Uterus (tissue), 4 donors: ENCODE results near the gene MAT1A. TPM values are rescaled to one million over a fixed set of nuclear protein-coding genes. Genes with fewer than 3 reads are reported as not detected.
"Not testable (repeated sequence)": the region's sequence is repeated elsewhere in the genome, so short reads cannot be mapped to it uniquely, and the experiment has no call there.

ENCODE experiments used
- DNase-seq, 2 donors: peaks; one replicate each; pipeline ENCODE4 v3.0.0-alpha.2; 2019 to 2020
- H3K27ac ChIP-seq, 2 donors: fragments of 200-600 bp; sonication (generic); 1 replicate in 1 of 2; 2 replicates in 1 of 2; pipeline ENCODE4 v1.5.1; 2016 to 2018
- H3K27me3 ChIP-seq, 2 donors: fragments of 200-600 bp; sonication (generic); one replicate each; pipeline ENCODE4 v1.5.1; 2018 to 2019; ENCODE audit warnings: control low read depth in 1 of 2
- H3K36me3 ChIP-seq, 2 donors: fragments of 200-600 bp; sonication (generic); one replicate each; pipeline ENCODE4 v1.5.1; 2019; ENCODE audit warnings: control low read depth in 1 of 2
- H3K4me1 ChIP-seq, 2 donors: fragments of 200-600 bp; sonication (generic); one replicate each; pipeline ENCODE4 v1.5.1; 2018 to 2019; ENCODE audit warnings: control low read depth in 1 of 2
- H3K4me3 ChIP-seq, 2 donors: fragments of 200-600 bp; sonication (generic); 1 replicate in 1 of 2; 2 replicates in 1 of 2; pipeline ENCODE4 v1.5.1; 2018 to 2019; ENCODE audit warnings: mild to moderate bottlenecking in 1 of 2
- H3K9me3 ChIP-seq, 2 donors: fragments of 200-600 bp; sonication (generic); one replicate each; pipeline ENCODE4 v1.5.1; 2019; ENCODE audit warnings: control low read depth in 1 of 2
- CTCF ChIP-seq, 4 experiments: fragments of 200-600 bp in 2 of 4; fragments of 450-650 bp in 2 of 4; sonication (generic) in 2 of 4; IDR thresholded peaks; one replicate each; pipeline ENCODE4 v1.5.1; 2016 to 2019; ENCODE audit warnings: antibody characterized with exemption in 4 of 4, mild to moderate bottlenecking in 2 of 4, moderate library complexity in 1 of 4
- POLR2A ChIP-seq, 2 donors: fragments of 450-650 bp; IDR thresholded peaks; one replicate each; pipeline ENCODE4 v1.6.1; 2016; ENCODE audit warnings: antibody characterized with exemption in 2 of 2, mild to moderate bottlenecking in 1 of 2, moderate library complexity in 1 of 2
- intact Hi-C: fragments of 100-400 bp; cut with DNase I; formaldehyde crosslinking; loops from one replicate; pipeline ENCODE4 v1.15.1; 2023; ENCODE audit warnings: low total_unique reads
- total RNA-seq, 4 donors: library from RNA; depleted of rRNA in 3 of 4; stranded (reverse); fragments of >200 nt in 3 of 4; gene quantifications; one replicate each; pipeline versions ENCODE4 v1.1.0 to v1.2.4, GENCODE V29; 2014 to 2023
- donor health status: DM: yes; HTN: yes; CAD: no.

The MAT1A gene
- total RNA-seq, 4 donors from 2014 or later = 0.21 TPM; not detected in 3

- no peak overlapping the region for H3K4me3 ChIP-seq
- H3K27me3 ChIP-seq = no peaks in the 10 kb centered on the region
- DNase-seq = no peak
- intact Hi-C loops = no loop called here
- H3K36me3 ChIP-seq = no peaks in the 10 kb centered on the region
- H3K27ac ChIP-seq = no peak overlapping the region
- no peaks in the 10 kb centered on the region for H3K9me3 ChIP-seq
- TF ChIP-seq POLR2A (IDR thresholded peaks at IDR 0.05) (no peak), CTCF (IDR thresholded peaks at IDR 0.05) (no peak)
- no peaks in the 10 kb centered on the region for H3K4me1 ChIP-seq
These were observed 29.9 kb upstream of the MAT1A start for GRCh38 chr10:80319318-80319717.

GRCh38 chr10:80318742-80319141 is 29.3 kb upstream of the MAT1A start:
- intact Hi-C loops = no loop called here
- H3K36me3 ChIP-seq = no peaks in the 10 kb centered on the region
- H3K4me3 ChIP-seq = no peak overlapping the region
- TF ChIP-seq POLR2A (IDR thresholded peaks at IDR 0.05) = no peak
- TF ChIP-seq CTCF (IDR thresholded peaks at IDR 0.05) = no peak
- H3K27me3 ChIP-seq = no peaks in the 10 kb centered on the region
- DNase-seq = no peak
- no peak overlapping the region for H3K27ac ChIP-seq
- H3K9me3 ChIP-seq = no peaks in the 10 kb centered on the region
- H3K4me1 ChIP-seq = no peaks in the 10 kb centered on the region

- Histone ChIP-seq H3K27me3 (no peaks in the 10 kb centered on the region), H3K36me3 (no peaks in the 10 kb centered on the region), H3K4me3 (no peak overlapping the region), H3K27ac (no peak overlapping the region), H3K9me3 (no peaks in the 10 kb centered on the region), H3K4me1 (no peaks in the 10 kb centered on the region)
- intact Hi-C loops = no loop called here
- no peak for DNase-seq
- no peak for TF ChIP-seq CTCF (IDR thresholded peaks at IDR 0.05)
- TF ChIP-seq POLR2A (IDR thresholded peaks at IDR 0.05) = no peak
These were observed 25.9 kb upstream of the MAT1A start for GRCh38 chr10:80315391-80315790.

GRCh38 chr10:80313523-80313922 is 24.1 kb upstream of the MAT1A start:
- intact Hi-C loops = no loop called here

GRCh38 chr10:80305989-80306388 is 16.5 kb upstream of the MAT1A start:
- H3K36me3 ChIP-seq, H3K9me3 ChIP-seq, H3K4me3 ChIP-seq, DNase-seq, H3K27me3 ChIP-seq, H3K27ac ChIP-seq, intact Hi-C loops, H3K4me1 ChIP-seq: not testable (repeated sequence)

More at GRCh38 chr10:80313523-80313922, 24.1 kb upstream of the MAT1A start:
- TF ChIP-seq POLR2A (IDR thresholded peaks at IDR 0.05) = no peak
- TF ChIP-seq CTCF (IDR thresholded peaks at IDR 0.05) = no peak
- DNase-seq = no peak
- Histone ChIP-seq H3K9me3 (no peaks in the 10 kb centered on the region), H3K4me3 (no peak overlapping the region), H3K36me3 (no peaks in the 10 kb centered on the region), H3K4me1 (no peaks in the 10 kb centered on the region), H3K27ac (no peak overlapping the region), H3K27me3 (no peaks in the 10 kb centered on the region)

- Histone ChIP-seq H3K27ac (no peak overlapping the region), H3K4me1 (no peaks in the 10 kb centered on the region), H3K9me3 (no peaks in the 10 kb centered on the region), H3K4me3 (no peak overlapping the region), H3K36me3 (no peaks in the 10 kb centered on the region), H3K27me3 (no peaks in the 10 kb centered on the region)
- TF ChIP-seq CTCF (IDR thresholded peaks at IDR 0.05) (no peak), POLR2A (IDR thresholded peaks at IDR 0.05) (no peak)
- DNase-seq = no peak
- intact Hi-C loops = no loop called here
These were observed 7.5 kb upstream of the MAT1A start for GRCh38 chr10:80296942-80297341.
